Left ventricle myocardium inferior (tissue), 1 donor: ENCODE measurements around the gene PLXNB2. TPM values are rescaled to one million over a fixed set of nuclear protein-coding genes. Genes with fewer than 3 reads are reported as not detected.

ENCODE experiments used
- DNase-seq: peaks from one replicate; pipeline ENCODE4 v3.0.0-alpha.2; 2020
- H3K27ac ChIP-seq: fragments of 200-600 bp; replicated peaks from 2 replicates; pipeline ENCODE4 v1.8.0; 2021
- H3K27me3 ChIP-seq: fragments of 200-600 bp; 2 replicates; pipeline ENCODE4 v1.8.0; 2021; ENCODE audit warnings: low read depth
- H3K36me3 ChIP-seq: fragments of 200-600 bp; 2 replicates; pipeline ENCODE4 v1.8.0; 2021
- H3K4me1 ChIP-seq: fragments of 200-600 bp; 2 replicates; pipeline ENCODE4 v1.8.0; 2021
- H3K4me3 ChIP-seq: fragments of 200-600 bp; 2 replicates; pipeline ENCODE4 v1.8.0; 2021; ENCODE audit warnings: mild to moderate bottlenecking, moderate library complexity
- H3K9me3 ChIP-seq: fragments of 200-600 bp; replicated peaks from 2 replicates; pipeline ENCODE4 v1.8.0; 2021
- intact Hi-C: fragments of 100-400 bp; cut with micrococcal nuclease; formaldehyde crosslinking; loops from one replicate; pipeline ENCODE4 v1.11.0; 2022
- long read RNA-seq: library from polyadenylated mRNA; unstranded; transcript quantifications from one replicate; pipeline ENCODE4 v2.0.0, GENCODE V29; 2021
- total RNA-seq: library from RNA; stranded (reverse); fragmentation: NEBNext Ultra II Directional; extraction: Animal tissue kit (Norgen Biotek cat#: 25700); gene quantifications from one replicate; pipeline ENCODE4 v1.2.1, GENCODE V29; 2021
- TF ChIP-seq, protein P1 (sequence below): fragments of 200-600 bp; IDR thresholded peaks from 2 replicates; pipeline ENCODE4 v1.8.0; 2021; ENCODE audit warnings: antibody characterized with exemption, mild to moderate bottlenecking, borderline replicate concordance
- donor health status: DM: no; HTN: yes; CAD: no; lungs with severe emphysema.

The PLXNB2 gene, protein sequence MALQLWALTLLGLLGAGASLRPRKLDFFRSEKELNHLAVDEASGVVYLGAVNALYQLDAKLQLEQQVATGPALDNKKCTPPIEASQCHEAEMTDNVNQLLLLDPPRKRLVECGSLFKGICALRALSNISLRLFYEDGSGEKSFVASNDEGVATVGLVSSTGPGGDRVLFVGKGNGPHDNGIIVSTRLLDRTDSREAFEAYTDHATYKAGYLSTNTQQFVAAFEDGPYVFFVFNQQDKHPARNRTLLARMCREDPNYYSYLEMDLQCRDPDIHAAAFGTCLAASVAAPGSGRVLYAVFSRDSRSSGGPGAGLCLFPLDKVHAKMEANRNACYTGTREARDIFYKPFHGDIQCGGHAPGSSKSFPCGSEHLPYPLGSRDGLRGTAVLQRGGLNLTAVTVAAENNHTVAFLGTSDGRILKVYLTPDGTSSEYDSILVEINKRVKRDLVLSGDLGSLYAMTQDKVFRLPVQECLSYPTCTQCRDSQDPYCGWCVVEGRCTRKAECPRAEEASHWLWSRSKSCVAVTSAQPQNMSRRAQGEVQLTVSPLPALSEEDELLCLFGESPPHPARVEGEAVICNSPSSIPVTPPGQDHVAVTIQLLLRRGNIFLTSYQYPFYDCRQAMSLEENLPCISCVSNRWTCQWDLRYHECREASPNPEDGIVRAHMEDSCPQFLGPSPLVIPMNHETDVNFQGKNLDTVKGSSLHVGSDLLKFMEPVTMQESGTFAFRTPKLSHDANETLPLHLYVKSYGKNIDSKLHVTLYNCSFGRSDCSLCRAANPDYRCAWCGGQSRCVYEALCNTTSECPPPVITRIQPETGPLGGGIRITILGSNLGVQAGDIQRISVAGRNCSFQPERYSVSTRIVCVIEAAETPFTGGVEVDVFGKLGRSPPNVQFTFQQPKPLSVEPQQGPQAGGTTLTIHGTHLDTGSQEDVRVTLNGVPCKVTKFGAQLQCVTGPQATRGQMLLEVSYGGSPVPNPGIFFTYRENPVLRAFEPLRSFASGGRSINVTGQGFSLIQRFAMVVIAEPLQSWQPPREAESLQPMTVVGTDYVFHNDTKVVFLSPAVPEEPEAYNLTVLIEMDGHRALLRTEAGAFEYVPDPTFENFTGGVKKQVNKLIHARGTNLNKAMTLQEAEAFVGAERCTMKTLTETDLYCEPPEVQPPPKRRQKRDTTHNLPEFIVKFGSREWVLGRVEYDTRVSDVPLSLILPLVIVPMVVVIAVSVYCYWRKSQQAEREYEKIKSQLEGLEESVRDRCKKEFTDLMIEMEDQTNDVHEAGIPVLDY (N-terminal part only)
- total RNA-seq = 50.2 TPM
- long read RNA-seq, partial matches to known transcripts = 65 of 81 reads
- long read RNA-seq, other reads (novel, unspliced or antisense) = 15 of 81 reads

DNA sequence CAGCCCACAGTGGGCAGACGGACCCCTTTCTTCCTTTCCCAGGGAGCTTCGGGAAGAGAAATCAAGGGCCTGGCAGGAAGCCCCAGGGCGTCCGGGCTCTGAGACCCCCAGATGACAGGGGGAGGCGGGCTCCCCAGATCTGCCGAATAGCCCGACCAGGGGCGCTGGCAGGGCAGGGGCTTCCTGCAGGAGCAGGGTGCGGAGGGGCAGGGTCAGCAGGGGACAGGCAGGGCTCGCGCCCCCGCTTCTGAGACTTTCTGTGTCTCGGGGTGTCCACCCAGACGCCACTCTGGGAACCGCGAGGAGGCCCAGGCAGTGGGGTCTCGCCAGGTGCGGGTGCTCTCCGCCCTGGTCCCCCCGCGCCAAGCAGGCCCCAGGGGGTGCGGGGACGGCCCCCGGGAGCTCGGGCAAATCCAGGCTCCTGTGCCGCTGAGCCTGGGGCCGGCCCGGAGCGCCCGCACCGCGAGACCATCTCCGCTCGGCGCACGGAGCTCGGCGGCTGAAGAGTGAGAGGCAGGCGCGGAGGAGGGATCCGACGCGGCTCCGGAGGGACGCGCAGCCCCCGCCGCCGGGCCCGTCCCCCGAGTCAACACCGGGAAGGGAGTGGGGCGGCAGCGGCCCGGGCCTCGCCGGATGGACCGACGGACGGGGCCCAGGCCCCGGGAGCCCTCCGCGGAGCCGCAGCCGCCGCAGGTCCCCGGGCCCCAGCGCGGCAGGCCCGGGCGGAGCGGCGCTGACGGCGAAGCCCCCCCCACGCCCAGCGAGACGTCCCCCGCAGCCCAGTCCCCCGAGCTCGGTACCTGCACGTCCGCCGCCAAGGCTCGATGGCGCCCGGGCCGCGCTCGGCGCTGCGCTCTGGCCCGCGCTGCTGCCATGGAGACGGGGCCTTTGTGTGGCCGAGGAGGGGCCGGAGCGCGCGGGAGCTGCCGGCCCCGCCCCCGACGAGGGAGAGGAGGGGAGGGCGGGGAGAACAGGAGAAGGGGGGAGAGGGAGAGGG lies at the start of gene PLXNB2:
PLXNB2 (minus strand) TSS at position 894 of the 997 bp plus-strand sequence. CDS start 17,062 bp downstream, outside the sequence.
- H3K9me3 ChIP-seq = no peaks in the 10 kb centered on the region
- H3K36me3 ChIP-seq = no peaks in the 10 kb centered on the region
- peak within 1 kb of the TSS; percentile 95 for H3K27ac ChIP-seq
- intact Hi-C loops = no loop called here
- peaks cover 74% of the 10 kb centered on the region for H3K4me1 ChIP-seq
- no peaks in the 10 kb centered on the region for H3K27me3 ChIP-seq
- peak; percentile 88 for DNase-seq
- H3K4me3 ChIP-seq = peak within 1 kb of the TSS; percentile 98
- TF ChIP-seq, protein P1, sequence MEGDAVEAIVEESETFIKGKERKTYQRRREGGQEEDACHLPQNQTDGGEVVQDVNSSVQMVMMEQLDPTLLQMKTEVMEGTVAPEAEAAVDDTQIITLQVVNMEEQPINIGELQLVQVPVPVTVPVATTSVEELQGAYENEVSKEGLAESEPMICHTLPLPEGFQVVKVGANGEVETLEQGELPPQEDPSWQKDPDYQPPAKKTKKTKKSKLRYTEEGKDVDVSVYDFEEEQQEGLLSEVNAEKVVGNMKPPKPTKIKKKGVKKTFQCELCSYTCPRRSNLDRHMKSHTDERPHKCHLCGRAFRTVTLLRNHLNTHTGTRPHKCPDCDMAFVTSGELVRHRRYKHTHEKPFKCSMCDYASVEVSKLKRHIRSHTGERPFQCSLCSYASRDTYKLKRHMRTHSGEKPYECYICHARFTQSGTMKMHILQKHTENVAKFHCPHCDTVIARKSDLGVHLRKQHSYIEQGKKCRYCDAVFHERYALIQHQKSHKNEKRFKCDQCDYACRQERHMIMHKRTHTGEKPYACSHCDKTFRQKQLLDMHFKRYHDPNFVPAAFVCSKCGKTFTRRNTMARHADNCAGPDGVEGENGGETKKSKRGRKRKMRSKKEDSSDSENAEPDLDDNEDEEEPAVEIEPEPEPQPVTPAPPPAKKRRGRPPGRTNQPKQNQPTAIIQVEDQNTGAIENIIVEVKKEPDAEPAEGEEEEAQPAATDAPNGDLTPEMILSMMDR = no peak

DNA sequence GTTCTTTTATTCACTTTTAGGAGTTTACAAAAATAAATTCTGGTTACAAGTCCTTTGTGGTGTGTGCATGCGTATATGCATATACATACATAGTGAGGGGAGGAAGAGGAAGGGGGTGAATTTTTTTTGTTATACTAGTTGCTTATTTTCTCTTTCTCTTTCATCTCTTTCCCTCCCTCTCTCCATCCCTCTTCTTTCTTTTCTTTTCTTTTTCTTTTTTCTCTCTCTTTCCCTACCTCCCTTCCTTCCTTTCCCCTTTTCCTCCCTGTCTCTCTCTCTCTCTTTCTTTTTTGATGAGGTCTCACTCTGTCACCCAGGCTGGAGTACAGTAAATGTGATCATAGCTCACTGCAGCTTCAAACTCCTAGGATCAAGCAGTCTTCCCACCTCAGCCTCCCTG lies 49.8 kb upstream of the PLXNB2 start:
- H3K9me3 ChIP-seq = no peaks in the 10 kb centered on the region
- H3K27ac ChIP-seq = no peak overlapping the region
- H3K4me1 ChIP-seq = peaks cover 17% of the 10 kb centered on the region
- no peak for DNase-seq
- intact Hi-C loops = no loop called here
- no peak overlapping the region for H3K4me3 ChIP-seq
- H3K27me3 ChIP-seq = no peaks in the 10 kb centered on the region
- peaks cover 9% of the 10 kb centered on the region for H3K36me3 ChIP-seq
- TF ChIP-seq, protein P1 = no peak

DNA sequence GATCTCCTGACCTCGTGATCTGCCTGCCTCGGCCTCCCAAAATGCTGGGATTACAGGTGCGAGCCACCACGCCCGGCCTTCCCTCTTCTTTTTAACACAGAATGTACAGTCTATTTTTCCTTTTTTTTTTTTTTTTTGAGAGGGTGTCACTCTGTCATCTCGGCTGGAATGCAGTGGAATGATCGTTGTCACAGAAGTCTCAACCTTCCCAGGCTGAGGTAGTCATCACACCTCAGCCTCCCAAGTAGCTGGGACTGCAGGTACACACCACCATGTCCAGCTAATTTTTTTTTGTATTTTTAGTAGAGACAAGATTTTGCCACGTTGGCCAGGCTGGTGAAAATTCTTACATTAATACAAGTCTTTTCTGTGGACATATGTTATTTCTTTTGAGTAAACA lies 48.7 kb upstream of the PLXNB2 start:
- Histone ChIP-seq H3K4me3 (no peak overlapping the region), H3K9me3 (no peaks in the 10 kb centered on the region), H3K4me1 (peaks cover 12% of the 10 kb centered on the region), H3K36me3 (peaks cover 18% of the 10 kb centered on the region), H3K27ac (no peak overlapping the region), H3K27me3 (no peaks in the 10 kb centered on the region)
- TF ChIP-seq, protein P1 = no peak
- DNase-seq = no peak
- intact Hi-C loops = no loop called here

DNA sequence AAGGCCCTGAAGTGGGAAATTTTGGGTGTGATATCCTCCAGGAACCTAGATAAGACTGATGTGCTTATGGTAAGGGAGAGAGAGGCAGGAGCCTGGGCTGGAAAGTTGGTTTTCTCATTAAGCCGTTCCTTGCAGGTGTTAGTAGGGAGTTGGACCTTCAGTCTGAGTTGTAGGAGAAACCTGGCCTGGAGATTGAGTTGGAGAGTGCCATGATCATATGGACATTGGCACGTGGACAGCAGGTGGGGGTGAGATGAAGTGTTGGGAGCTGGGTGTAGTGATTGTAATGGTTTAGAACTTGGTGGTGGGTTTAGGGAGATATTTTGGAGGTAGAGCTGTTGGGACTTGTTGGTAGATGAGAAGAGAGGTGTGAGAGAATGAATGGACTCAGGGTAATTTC lies 40.6 kb upstream of the PLXNB2 start:
- peaks cover 10% of the 10 kb centered on the region for H3K36me3 ChIP-seq
- no peak overlapping the region for H3K4me3 ChIP-seq
- H3K27ac ChIP-seq = no peak overlapping the region
- peaks cover 10% of the 10 kb centered on the region for H3K4me1 ChIP-seq
- DNase-seq = no peak
- H3K27me3 ChIP-seq = no peaks in the 10 kb centered on the region
- TF ChIP-seq, protein P1 = no peak
- intact Hi-C loops = no loop called here
- no peaks in the 10 kb centered on the region for H3K9me3 ChIP-seq
